Hematopoietic multipotent progenitor cell treated with erythropoietin and hydrocortisone succinate and interleukin-3 and kit ligand, for 4 days (in vitro differentiated cells): Measurements from ENCODE around the gene ELF3.
A peak's percentile ranks its signal among the peaks of the same experiment; 100 is the strongest.
"Not testable (repeated sequence)": the region's sequence is repeated elsewhere in the genome, so short reads cannot be mapped to it uniquely, and the experiment has no call there.

ENCODE experiments used
- DNase-seq: peaks from one replicate; pipeline ENCODE4 v3.0.0-alpha.2; 2015

ELF3 gene

DNA sequence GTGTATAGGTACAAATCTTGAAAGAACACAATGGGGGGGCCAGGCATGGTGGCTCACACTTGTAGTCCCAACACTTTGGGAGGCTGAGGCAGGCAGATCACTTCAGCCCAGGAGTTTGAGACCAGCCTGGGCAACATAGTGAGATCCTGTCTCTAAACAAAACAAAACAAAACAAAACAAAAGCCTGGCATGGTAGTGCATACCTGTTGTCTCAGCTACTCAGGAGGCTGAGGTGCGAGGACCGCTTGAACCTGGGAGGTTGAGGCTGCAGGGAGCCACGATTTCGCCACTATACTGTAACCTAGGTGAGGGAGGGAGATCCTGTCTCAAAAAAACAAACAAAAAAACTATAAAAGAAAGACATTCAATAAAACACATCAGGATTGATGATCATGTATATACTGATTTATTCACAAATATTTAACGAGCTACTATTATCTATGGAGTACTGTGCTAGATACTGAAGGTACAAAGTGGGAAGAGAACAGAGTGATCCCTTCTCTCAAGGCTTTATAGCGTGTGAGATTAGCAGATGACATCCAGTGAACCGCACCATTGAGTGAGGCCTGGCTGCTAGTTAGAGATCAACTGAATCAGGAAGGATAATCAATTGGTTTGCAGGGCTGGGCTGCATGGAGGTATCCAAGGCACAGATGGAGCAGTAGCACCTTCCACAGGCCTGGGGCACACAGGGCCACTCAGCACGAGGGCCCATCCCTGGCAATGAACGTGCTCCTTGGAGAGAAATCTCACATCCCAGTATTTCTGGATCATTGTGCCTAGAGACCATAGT, 26.4 kb downstream of the ELF3 start:
- DNase-seq = no peak

GRCh38 chr1:202037706-202038296, 27.4 kb downstream of the ELF3 start:
- no peak for DNase-seq

DNA sequence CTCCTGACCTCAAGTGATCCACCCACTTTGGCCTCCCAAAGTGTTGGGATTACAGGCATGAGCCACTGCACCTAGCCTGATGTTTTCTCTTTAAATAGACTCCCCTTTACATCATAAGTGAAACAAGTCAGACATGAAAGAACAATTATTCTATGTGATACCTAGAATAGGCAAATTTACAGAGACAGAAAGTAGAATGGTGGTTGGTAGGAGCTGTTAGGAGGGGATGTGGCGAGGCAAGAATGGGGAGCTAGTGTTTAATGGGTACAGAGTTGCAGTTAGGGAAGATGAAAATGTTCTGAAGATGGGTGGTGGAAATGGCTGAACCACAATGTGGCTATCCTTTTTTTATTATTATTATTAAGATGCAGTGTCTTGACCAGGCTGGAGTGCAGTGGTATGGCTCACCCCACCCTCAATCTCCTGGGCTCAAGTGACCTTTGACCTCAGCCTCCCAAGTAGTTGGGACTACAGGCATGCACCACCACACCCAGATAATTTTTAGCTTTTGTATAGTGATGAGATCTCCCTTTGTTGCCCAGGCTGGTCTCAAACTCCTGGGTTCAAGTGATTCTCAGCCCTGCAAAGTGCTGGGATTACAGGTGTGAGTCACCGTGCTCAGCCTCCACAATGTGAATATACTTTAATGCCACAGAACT, 28.4 kb downstream of the ELF3 start:
- DNase-seq = no peak

- DNase-seq = no peak
Measured at GRCh38 chr1:202045705-202046104, 35.3 kb downstream of the ELF3 start.

DNA sequence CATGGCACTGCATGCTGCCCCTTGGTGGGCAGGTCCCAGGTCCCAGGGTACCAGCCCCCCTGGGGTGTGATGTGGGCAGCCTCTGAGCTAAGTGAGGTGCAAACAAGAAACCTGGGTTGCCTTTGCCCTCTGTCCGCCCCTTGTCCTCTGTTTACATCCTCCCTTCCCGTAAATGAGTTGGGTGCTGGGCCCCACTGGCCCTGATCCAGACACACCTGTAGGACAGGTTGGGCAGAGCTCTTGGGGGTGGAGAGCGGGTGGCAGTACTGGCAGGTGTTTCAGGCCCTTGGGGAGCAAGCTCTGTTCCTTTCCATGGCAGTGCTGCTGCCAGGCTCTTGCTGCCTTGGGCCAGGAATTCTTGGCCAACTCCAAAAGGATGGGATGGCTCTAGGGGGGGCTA, 35.8 kb downstream of the ELF3 start:
- DNase-seq = no peak

DNA sequence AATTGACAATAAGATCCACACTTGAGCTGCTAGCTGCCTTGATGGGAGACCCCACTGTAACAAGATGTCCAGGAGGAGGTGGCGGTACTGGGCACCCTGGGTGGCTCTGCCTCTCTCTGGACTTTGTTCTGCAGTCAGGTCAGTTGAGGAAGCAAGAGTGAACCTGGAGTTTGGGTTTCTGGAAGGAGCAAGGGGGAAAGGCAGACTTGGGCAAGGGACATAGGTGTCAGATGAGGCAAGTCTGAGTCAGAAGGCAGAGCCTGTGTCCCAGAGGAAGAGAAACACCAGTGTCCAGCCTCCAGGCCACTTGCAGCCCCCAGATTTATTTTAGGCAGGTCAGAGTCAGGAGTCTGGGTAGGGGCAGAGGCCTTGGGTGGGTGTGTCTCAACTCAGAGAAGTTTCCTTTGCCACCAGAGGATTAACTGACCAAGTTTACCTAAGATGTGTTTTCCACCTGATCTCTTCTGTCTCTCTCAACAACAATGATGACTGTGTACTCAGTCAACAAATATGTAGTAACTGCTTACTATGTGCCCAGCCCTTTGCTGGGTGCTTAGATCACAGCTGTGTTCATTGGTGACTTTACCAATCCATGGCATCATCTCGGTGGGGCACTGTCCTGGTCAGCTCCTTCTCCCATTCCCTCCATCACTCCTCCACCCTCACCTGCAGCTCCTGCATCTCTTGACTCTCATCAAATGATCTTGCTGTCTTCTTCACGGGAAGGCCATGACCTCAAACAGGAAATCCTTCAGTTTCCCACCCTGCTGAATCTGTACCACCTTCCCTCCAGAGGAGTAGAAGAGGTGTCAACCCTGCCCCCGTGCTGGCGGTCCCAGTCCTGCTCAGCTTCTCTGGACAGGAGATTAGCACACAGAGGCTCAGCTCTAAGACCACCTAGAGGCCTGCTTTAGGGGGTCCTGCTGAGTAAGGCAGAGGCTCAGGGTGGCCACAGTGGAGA, 36.6 kb downstream of the ELF3 start:
- DNase-seq = no peak

GRCh38 chr1:202047977-202048376, 37.6 kb downstream of the ELF3 start:
- no peak for DNase-seq

DNA sequence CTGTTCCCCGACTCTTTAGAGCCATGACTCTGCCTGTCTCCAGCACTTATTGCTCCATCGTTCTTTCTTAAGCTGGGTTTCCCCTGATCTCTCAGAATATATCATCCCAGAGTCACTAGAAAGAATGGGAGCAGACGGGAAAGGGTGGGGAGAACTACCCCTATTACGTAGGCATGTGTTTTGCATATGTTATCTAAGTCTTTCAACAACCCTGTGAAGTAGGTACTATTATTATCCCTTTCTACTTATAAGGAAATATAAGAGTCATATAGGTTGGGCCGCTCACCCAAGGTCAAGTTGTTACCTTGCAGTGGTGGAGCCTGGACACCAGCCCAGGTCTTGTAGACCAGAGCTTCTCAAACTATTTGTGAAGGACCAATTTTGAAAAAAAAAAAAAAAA, 38.7 kb downstream of the ELF3 start:
- no peak for DNase-seq

DNA sequence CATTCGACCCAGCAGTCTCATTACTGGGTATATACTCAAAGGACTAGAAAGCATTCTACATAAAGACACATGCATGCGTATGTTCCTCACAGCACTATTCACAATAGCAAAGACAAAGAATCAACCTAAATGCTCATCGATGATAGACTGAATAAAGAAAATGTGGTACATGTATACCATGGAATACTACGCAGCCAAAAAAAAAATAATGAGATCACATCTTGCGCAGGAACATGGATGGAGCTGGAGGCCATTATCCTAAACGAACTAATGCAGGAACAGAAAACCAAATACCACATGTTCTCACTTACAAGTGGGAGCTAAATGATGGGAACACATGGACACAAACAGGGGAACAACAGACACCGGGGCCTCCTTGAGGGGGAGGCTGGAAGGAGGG, 43.7 kb downstream of the ELF3 start:
- DNase-seq = no peak

DNA sequence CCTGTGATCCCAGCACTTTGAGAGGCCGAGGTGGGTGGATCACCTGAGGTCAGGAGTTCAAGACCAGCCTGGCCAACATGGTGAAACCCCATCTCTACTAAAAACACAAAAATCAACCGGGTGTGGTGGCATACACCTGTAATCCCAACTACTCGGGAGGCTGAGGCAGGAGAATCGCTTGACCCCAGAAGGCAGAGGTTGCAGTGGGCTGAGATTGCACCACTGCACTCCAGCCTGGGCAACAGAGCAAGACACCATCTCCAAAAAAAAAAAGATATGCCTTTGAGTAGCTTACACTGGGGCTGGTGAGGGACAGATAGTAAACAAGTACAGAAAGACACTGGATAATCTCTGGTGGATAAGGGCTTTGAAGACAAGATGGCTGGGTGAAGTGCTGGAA, 44.3 kb downstream of the ELF3 start:
- DNase-seq = not testable (repeated sequence)

DNA sequence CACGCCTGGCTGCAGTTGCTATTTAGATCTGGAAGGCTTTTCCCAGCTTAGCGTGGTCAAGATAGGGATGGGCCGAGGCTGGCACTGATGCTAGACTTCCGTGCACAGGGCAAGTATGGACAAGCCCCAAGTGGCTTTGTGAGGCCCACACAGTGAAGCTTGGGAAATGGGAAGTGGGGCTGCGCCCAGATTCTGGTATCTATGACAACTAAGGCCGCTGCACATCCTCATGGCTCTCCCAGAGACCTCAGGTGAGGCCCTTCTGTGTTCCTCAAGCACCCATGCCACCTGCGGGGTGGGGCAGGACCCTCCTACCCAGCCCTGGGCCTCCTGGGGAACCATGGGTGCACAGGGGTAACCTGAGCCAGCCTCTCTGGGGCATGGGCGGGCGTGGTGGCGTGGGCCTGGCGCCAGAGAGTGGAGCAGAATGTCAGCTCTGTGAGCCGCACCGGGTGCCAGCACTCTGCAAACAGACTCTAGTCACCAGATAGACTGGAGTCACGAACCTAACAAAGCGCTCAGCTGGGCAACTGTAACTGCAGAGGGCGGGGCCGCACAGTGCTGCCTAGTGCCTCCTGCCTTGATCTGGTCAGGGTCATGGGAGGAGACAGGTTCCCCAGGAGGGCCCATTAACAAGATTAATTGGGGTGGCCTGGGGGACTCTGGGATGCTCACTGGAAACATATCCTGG, 46.4 kb downstream of the ELF3 start:
- DNase-seq = peak; percentile 52

- not testable (repeated sequence) for DNase-seq
Measured at GRCh38 chr1:202057335-202057704, 46.9 kb downstream of the ELF3 start.

- peak; percentile 11 for DNase-seq
Measured at GRCh38 chr1:202058001-202058908, 47.9 kb downstream of the ELF3 start.

DNA sequence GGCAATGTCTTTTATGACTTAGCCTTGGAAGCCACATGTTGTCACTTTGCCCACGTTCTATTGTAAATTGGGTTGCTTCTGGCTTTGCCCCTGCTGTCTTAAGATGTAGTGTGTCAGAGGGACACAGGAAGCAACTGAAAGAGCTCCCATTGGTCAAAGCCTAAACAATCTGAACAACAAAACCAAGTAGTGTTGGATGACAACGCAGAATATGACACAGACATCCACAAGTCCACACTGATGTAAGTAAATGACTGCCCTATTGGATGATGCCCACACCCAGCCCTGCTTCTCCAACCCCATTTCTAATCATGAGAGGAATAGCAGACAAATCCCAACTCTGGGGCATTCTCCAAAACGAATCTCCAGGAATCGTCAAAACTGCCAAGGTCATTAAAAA, 50.7 kb downstream of the ELF3 start:
- DNase-seq = no peak

DNA sequence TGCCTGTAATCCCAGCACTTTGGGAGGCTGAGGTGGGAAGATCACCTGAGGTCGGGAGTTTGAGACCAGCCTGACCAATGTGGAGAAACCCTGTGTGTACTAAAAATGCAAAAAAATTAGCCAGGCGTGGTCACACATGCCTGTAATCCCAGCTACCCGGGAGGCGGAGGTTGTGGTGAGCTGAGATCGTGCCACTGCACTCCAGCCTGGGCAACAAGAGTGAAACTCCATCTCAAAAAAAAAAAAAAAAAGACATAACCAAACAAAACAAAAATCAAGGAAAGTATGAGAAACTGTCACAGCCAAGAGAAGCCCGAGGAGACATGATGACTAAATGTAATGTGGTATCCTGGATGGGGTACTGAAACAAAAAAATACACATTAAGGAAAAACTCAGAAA, 51.4 kb downstream of the ELF3 start:
- DNase-seq = not testable (repeated sequence)

GRCh38 chr1:202062636-202063035, 52.2 kb downstream of the ELF3 start:
- not testable (repeated sequence) for DNase-seq

DNA sequence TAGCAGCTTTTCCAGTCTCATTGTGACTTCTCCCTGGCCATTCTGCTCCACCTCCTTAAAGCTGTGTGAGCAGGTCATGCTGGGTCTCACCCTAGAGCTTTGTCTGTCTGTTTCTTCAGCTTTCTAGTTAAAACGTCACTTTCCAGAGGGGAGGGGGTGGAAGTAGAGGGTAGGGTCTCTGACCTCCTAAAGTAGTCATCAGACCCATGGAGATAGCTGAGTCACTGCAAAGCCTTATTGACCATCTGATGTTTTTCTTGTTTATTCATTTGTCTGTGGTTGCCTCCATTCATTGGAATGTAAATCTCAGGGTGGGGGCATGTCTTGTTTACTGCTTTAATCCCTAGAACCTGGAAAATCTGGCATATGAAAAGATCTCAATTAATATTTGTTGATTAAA, 52.7 kb downstream of the ELF3 start:
- DNase-seq = no peak

DNA sequence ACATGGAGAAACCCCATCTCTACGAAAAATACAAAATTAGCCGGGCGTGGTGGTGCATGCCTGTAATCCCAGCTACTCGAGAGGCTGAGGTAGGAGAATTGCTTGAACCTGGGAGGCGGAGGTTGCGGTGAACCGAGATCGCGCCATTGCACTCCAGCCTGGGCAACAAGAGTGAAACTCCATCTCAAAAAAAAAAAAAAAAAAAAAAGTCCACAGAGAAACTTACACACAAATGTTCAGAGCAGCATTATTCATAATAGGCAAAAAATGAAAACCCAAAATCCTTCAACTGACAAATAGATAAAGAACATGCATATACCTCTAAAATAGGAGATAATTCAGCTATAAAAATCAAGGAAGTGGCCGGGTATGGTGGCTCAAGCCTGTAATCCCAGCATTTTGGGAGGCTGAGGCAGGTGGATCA, 54.5 kb downstream of the ELF3 start:
- not testable (repeated sequence) for DNase-seq
